Endothelial cell (in vitro differentiated cells): ENCODE data around the gene CEP85. TPM values are rescaled to one million over a fixed set of nuclear protein-coding genes. Genes with fewer than 3 reads are reported as not detected.
"Not testable (repeated sequence)": the region's sequence is repeated elsewhere in the genome, so short reads cannot be mapped to it uniquely, and the experiment has no call there.

Source experiments
- DNase-seq: peaks from one replicate; pipeline ENCODE4 v3.0.0; 2021; ENCODE audit warnings: low spot score
- H3K27ac Mint-ChIP-seq: one replicate; pipeline ENCODE4 v1.8.0; 2021; ENCODE audit warnings: mixed read lengths, inconsistent platforms; ENCODE audit not compliant: unreplicated experiment
- H3K27me3 Mint-ChIP-seq: one replicate; pipeline ENCODE4 v1.8.0; 2021; ENCODE audit warnings: mild to moderate bottlenecking, moderate library complexity, mixed read lengths, inconsistent platforms; ENCODE audit not compliant: unreplicated experiment
- H3K36me3 Mint-ChIP-seq: one replicate; pipeline ENCODE4 v1.8.0; 2021; ENCODE audit warnings: mild to moderate bottlenecking, low read depth, mixed read lengths, inconsistent platforms; ENCODE audit not compliant: unreplicated experiment
- H3K4me1 Mint-ChIP-seq: one replicate; pipeline ENCODE4 v1.8.0; 2021; ENCODE audit warnings: mild to moderate bottlenecking, mixed read lengths, inconsistent platforms; ENCODE audit not compliant: unreplicated experiment
- H3K4me3 Mint-ChIP-seq: one replicate; pipeline ENCODE4 v1.8.0; 2021; ENCODE audit warnings: mild to moderate bottlenecking, mixed read lengths, inconsistent platforms; ENCODE audit not compliant: unreplicated experiment
- H3K9me3 Mint-ChIP-seq: one replicate; pipeline ENCODE4 v1.8.0; 2021; ENCODE audit warnings: mixed read lengths, inconsistent platforms; ENCODE audit not compliant: unreplicated experiment
- CTCF ChIP-seq: fragments of 200-600 bp; sonication (generic); IDR thresholded peaks from one replicate; pipeline ENCODE4 v1.5.0; 2021; ENCODE audit warnings: antibody characterized with exemption; ENCODE audit not compliant: unreplicated experiment
- total RNA-seq: library from RNA; stranded (reverse); fragmentation: NEBNext Ultra II Directional; extraction: Animal tissue kit (Norgen Biotek cat#: 25700); gene quantifications from one replicate; pipeline ENCODE4 v1.2.1, GENCODE V29; 2021; ENCODE audit not compliant: unreplicated experiment

Gene CEP85
- total RNA-seq, 1 donor from 2014 or later = 9.7 TPM

DNA sequence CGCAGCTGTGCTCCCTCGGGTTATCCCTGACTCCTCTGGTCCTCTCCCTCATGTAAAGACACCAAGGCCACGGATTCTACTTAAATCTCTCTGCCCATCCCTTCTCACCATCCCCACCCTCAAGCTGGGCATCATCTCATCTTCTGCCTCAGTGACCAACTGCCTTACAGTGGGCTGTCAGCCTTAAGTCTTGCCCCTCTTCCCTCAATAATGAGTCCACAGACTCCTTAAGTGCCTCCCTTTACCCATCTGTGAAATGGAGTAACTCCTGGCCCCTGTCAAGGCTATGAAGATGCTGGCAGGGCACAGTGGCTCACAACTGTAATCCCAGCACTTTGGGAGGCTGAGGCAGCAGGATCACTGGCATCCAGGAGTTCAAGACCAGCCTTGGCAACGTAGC is 57.9 kb downstream of the CEP85 start:
- no peaks in the 10 kb centered on the region for H3K9me3 Mint-ChIP-seq
- peaks cover 37% of the 10 kb centered on the region for H3K4me1 Mint-ChIP-seq
- no peak for TF ChIP-seq CTCF
- no peak for DNase-seq
- no peaks in the 10 kb centered on the region for H3K27me3 Mint-ChIP-seq
- H3K27ac Mint-ChIP-seq = peak overlapping the region; percentile 62
- H3K36me3 Mint-ChIP-seq = peaks cover 7% of the 10 kb centered on the region
- H3K4me3 Mint-ChIP-seq = no peak overlapping the region

- H3K36me3 Mint-ChIP-seq, DNase-seq, H3K4me3 Mint-ChIP-seq, H3K9me3 Mint-ChIP-seq, H3K27me3 Mint-ChIP-seq, H3K27ac Mint-ChIP-seq: not testable (repeated sequence)
- H3K4me1 Mint-ChIP-seq = peaks cover 30% of the 10 kb centered on the region
These were observed 58.7 kb downstream of the CEP85 start for GRCh38 chr1:26292735-26293134.

DNA sequence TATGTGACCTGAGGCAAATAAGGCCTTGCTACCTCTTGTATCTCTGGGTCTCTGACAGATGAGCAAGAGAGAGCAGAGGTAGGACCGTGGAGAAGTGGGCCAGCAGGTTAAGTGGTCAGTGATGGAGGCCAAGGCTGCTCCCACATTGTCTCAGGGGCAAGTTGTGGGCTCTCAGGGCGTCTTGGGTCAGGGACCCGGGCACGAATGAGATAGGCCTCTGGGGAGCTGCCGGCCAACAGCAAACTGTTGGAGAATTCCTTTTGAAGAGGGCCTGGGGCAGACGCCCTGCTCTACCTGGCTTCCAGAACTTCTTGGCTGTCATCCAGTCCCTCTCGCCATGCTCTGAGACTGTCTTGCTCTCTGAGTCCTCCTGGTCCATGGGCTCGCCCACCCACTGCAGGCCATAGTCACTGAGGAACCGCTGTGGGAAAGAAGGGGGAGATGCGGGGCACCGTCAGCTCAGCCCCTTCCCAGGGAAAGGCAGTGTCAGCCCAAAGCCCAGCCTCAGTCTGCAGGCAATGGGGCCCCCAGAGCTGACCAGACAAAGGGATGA is 60.0 kb downstream of the CEP85 start:
- H3K9me3 Mint-ChIP-seq = no peaks in the 10 kb centered on the region
- peaks cover 7% of the 10 kb centered on the region for H3K36me3 Mint-ChIP-seq
- peaks cover 25% of the 10 kb centered on the region for H3K4me1 Mint-ChIP-seq
- no peaks in the 10 kb centered on the region for H3K27me3 Mint-ChIP-seq
- no peak overlapping the region for H3K4me3 Mint-ChIP-seq
- no peak overlapping the region for H3K27ac Mint-ChIP-seq
- DNase-seq = no peak
- TF ChIP-seq CTCF = no peak

DNA sequence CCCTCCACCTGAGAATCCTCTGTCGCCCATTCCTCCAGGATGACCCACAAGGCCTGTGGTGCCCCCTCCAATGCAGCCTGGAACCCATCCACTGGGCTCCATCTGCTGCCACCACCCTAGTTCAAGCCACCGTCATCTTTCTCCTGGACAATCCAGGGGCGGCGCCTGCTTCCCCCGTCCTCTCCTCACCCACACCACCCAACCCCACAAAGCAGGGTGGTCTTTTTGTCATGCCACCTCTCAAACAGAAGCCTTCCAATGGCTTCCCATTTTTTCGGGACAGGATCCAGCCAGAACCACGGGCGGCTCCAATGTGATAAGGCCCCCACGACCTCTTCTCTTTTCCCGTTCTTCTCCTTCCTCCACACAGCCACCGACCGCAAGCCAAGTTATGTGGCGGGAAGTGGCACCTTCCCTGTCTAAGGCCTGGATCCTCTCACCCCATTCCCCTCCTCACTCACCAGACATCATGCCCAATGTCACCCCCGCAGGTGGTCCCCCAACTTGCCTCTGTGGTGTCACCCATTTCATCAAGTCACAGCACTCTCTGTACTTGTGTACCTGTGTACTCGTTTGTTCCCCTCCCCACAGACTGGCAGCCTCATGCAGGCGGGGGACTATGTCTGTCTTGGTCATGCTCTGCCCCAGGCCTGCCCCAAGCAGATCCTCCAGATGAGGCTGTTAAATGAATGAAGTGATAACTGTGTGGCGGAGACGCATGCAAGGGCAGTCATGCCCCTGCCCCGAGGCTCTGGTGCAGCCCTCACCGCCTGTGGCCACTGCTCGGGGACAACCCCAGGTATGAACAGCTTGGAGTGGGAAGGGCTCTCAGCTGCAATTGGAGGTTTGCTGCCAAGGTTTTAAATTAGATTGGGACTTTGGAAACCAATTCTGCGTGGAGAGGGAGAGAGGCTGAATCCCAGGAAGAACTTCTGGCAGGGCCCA is 61.5 kb downstream of the CEP85 start:
- Mint-ChIP-seq H3K27ac (peak overlapping the region; percentile 79), H3K9me3 (no peaks in the 10 kb centered on the region)
- no peak for TF ChIP-seq CTCF

GRCh38 chr1:26296340-26297056 is 62.5 kb downstream of the CEP85 start:
- H3K36me3 Mint-ChIP-seq = peaks cover 7% of the 10 kb centered on the region
- TF ChIP-seq CTCF = no peak
- no peak overlapping the region for H3K4me3 Mint-ChIP-seq
- no peaks in the 10 kb centered on the region for H3K9me3 Mint-ChIP-seq
- no peak for DNase-seq
- peaks cover 2% of the 10 kb centered on the region for H3K27me3 Mint-ChIP-seq
- H3K4me1 Mint-ChIP-seq = peaks cover 22% of the 10 kb centered on the region
- H3K27ac Mint-ChIP-seq = no peak overlapping the region

More for the DNA sequence above, 61.5 kb downstream of the CEP85 start:
- Mint-ChIP-seq H3K4me1 (peaks cover 25% of the 10 kb centered on the region), H3K4me3 (peak overlapping the region; percentile 78), H3K36me3 (peaks cover 7% of the 10 kb centered on the region), H3K27me3 (peaks cover 2% of the 10 kb centered on the region)
- DNase-seq = no peak
